Esophagus mucosa (tissue), 1 donor: ENCODE results near the gene ERC2. TPM values are rescaled to one million over a fixed set of nuclear protein-coding genes. Genes with fewer than 3 reads are reported as not detected.

Experiments
- ATAC-seq: fragments of 200-7000 bp; cut with Tn5 transposase; one replicate; pipeline ENCODE4 v1.9.1; 2020
- total RNA-seq: library from RNA; stranded (reverse); gene quantifications from one replicate; pipeline ENCODE4 v1.2.4, GENCODE V29; 2023
- donor health status: DM: yes; HTN: yes; CAD: no.

The ERC2 gene
- total RNA-seq, 1 donor from 2014 or later: 0.48 TPM

DNA sequence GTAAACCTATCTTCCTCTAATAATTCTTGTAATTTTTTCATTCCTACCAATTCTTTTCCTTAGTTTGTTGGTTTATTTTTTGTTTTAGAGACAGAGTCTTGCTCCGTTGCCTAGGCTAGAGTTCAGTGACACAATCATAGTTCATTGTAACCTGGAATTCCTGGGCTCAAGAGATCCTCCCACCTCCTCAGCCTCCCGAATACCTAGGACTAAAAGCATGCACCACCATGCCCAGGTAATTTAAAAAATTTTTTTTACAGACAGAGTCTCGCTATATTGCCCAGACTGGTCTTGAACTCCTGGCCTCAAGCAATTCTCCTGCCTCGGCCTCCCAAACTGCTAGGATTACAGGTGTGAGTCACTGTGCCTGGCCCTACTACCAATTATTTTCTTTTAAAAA, 220.2 kb downstream of the ERC2 start:
- ATAC-seq: no peak

DNA sequence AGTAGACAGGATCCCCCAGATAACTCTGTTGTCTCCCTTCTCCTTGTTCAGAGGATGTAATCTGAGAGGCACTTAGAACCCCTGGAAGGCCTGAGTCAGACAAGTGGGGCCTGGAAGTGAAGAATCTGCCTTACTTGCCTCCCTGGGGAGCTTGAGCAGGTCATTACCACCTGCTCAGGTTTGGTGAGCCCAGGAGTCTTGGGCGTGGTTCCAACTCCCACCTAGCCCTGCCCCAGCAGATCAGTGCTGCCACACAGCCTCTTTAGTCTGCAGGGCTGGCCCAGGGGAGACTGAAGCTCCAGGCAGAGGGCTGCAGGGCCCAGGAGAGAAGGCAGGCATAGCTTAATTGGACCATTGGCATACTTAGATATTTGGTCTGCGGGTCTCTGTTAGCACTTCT, 230.0 kb downstream of the ERC2 start:
- no peak for ATAC-seq

DNA sequence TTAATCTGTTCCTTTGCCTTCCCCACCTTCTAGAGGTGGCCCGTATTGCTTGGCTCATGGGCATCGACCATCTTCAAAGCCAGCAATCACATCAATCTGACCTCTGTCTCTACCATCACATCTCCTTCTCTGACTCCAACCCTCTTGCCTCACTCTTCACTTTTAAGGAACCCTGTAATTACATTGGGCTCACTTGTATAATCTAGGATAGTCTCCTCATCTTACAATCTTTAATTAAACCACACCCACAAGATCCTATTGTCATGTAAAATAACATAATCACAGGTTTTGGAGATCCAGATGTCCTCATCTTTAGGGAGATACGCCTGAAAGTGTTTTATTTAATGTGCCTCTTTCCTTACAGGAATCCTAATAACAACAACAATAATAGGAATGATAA, 234.5 kb downstream of the ERC2 start:
- no peak for ATAC-seq

DNA sequence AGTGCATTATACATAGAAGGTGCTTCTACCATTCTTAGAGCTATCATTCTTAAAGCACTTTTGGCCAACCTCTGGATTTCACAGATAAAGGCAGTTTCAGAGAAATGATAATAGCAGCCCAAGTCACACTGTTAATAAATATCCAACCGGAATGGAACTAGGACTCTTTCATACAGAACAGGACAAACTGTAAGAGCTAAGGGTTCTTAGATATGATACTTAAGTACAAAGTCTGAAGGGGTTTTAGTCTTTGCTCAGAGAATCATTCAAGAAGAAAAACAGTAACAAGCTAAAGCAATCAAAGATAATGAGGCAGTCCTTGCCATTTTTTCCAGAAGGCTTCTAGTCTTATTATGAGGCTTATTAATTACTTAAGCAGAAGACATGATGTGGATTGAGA, 239.0 kb downstream of the ERC2 start:
- no peak for ATAC-seq

- no peak for ATAC-seq
These were observed 245.4 kb downstream of the ERC2 start for GRCh38 chr3:56222866-56223265.

- no peak for ATAC-seq
These were observed 248.1 kb downstream of the ERC2 start for GRCh38 chr3:56219894-56220805.

- no peak for ATAC-seq
These were observed 258.1 kb downstream of the ERC2 start for GRCh38 chr3:56209982-56210751.

GRCh38 chr3:56207922-56208321, 260.3 kb downstream of the ERC2 start:
- no peak for ATAC-seq

DNA sequence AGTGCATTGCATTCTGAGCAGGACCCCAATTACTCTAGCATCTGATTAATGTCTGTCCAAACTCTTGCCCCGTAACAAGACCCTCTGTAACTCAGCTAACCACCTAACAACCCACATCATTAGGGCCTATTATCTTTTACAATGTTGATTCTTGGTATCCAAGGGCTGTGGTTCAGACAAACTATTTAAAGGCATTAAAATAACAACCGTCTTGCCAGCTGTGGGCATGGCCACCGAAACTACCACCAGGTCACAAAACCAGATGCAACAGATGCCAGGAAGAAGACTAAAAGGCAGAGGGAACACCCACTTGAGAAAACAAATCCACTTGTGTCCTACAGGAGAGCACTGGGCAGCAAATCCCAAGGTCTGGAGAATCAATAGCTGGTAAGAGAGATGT, 262.9 kb downstream of the ERC2 start:
- ATAC-seq: no peak

DNA sequence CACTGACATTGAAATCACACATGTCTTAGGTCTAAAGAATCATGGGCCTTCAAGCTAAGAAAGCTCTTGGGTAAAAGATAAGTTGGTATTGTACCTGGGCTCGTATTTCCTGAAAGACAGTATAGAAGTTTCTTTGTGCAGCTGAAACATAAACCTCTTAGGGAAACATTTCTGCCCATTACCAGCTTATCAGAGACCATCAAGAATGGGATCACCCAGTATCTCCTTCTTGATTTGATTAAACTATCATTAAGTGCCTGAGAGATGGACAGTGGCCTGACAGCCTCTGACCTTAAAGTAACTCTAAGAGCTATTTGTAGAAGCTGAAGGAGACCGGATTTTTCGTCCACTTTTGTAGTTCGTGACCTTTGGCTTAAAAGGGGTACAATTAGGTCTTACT, 265.3 kb downstream of the ERC2 start:
- no peak for ATAC-seq

- no peak for ATAC-seq
These were observed 266.9 kb downstream of the ERC2 start for GRCh38 chr3:56201407-56201806.

DNA sequence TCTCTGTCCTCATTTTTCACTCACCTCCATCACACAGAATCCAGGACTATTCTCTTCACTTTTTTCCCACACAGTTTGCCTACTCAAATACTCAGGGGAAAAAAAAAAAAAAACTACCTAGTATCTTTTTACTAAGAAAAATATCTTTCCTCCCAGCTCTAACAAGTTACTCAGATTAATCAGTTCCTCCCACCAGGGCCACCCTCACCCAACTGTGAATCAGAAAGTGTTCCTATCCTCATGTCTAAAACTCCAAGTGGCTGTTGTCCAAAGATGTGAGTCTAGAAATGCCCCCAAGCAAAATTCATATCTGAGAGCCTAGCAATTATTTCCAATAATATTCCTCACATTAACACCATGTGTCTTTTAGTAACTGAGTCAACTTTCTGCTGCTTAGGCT, 268.0 kb downstream of the ERC2 start:
- ATAC-seq: no peak

- no peak for ATAC-seq
These were observed 270.3 kb downstream of the ERC2 start for GRCh38 chr3:56197991-56198390.

DNA sequence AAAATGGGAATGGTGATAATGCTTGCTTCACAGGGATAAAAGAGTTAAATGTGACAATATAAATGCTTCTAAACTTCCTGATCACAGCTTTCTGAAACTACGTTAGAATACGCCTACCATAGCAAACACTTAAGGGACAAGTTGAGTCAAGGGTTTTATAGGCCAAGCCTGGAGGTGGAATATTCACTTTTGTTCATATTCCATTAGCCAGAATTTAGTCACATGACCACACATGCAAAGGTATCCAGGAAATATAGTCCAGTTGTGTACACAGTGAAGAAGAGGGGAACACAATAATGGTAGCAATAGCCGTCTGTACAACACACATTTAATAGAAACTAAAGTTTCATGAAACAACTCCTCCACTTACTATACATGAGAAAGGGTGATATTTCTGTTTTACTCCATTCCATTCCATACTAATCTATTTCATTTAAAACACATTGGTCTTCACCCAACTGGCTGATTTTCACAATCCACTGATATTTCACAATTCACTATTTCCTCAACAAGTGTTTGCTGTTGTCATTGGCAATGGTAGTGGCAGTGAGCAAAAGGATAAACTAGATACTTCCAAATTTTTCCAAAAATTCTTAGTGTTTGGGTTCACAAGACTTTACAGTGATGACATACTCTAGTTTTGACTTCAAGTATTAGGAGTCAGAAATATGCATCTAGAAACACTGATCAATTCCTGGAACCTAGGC, 270.9 kb downstream of the ERC2 start:
- no peak for ATAC-seq

DNA sequence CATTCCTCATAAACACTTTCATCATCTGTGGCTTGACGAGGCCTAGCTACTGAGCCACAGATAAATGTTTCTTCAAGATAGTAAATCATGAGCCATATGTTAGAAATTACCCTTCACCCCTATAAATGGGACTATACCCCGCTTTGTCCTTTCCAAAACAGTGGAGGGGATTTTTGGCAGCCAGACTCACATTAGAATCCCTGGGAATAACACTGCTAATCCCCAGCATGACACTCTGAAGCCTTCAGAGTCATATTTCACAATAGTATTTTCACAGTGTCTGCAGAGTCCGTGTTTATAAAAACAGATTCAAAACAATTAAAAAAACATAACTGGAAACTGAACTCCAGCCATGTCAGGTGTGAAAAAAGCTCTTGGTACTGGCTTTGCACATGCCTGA, 271.6 kb downstream of the ERC2 start:
- no peak for ATAC-seq

- no peak for ATAC-seq
These were observed 274.7 kb downstream of the ERC2 start for GRCh38 chr3:56193519-56193918.

DNA sequence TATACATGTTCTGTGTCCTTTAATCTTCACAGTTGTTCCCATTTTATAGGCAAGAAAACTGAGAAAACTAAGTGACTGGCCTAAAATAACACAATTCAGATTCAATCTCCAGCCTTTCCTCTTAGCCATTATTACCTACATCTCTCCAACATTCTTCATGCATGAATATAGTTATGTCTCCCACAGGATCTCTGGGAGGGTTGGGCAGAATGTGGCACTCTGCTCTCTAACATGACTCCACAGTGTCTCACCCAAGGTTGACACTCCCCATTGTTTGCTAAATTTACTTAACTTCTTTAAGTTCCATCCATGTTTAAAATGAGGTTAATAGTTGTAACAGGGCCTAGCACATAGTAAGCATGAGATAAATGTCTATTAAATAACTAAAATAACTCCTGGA, 276.3 kb downstream of the ERC2 start:
- ATAC-seq: no peak

DNA sequence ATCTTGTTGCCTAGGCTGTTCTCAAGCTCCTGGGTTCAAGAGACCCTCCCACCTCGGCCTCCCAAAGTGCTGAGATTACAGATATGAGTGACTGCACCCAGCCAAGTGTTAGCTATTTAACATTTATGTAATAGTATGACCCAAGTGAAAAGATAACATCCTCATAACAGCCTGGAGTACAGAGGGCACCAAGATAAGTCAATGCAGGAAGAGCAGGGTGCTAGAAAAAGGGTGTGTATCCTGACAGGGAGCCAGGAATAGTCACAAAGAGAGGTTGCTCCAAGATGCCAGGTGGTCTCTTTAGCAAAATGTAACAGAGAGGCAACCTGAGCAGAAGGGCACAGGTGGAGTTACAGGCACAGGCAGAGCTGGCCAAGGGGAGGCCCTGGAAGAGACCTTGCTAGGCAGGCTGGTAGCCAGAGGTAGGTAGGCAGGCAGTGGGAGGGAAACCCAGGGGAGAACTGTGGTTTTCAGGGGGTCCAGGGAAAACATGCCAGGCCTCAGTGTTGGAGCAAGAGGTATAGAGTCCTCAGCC, 277.4 kb downstream of the ERC2 start:
- ATAC-seq: no peak

GRCh38 chr3:56190130-56190529, 278.1 kb downstream of the ERC2 start:
- no peak for ATAC-seq

GRCh38 chr3:56189536-56189935, 278.7 kb downstream of the ERC2 start:
- ATAC-seq: no peak

DNA sequence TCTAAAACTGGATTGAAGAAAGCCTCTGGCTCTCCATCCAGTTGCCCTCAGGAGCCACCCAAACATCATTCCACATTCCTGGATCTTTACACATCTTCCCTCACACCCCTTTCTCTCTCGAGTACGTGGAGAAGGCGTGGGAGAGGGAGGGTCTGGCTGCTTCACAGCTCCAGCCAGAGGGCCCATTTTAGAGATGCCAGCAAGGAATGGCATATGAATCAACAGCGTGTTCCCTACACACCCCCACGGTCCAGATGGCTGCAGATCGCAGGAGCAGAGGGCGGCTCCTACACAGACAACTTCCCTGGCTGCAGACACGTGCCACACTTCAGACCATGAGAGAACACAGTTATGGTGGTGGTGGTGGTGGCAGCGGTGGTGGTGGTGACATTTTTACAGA, 280.1 kb downstream of the ERC2 start:
- ATAC-seq: no peak

DNA sequence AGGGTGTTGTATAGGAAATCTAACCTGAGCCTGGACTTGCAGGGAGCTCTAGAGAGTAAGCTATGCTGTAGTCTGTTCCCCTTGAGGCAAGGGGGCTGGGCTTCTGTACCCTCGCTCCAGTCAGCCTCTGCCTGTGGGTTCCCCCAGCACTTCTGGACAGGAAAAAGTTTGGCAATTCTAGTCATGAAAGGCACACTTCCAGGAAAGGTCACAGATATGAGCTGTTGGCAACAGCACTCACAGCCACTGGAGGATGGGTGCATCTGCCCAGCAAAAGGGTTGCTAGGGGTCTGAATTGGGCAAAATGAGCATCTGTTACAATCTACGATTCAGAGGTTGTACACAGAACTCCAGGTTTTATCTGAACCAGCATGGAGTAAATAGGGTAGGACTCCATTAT, 281.2 kb downstream of the ERC2 start:
- ATAC-seq: no peak

DNA sequence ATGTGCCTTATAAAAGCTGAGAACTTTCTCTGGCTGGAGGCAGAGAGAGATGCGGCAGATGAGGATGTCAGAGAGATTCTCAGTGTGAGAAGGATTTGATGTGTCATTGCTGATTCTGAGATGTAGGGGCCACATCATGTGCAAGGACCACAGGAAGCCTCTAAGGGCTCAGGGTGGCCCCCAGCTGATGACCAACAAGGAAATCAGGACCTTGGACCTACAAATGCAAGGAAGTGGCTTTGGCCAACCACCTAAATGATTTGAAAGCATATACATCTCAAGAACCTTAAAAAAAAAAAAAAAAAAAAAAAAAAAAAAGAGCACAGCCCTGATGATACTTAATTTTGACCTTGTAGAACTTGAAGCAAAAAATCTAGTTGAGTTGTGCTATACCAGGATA, 282.4 kb downstream of the ERC2 start:
- ATAC-seq: no peak
